ENCODE data around the gene PACS1. TPM values are rescaled to one million over a fixed set of nuclear protein-coding genes. Genes with fewer than 3 reads are reported as not detected.
A peak's percentile ranks its signal among the peaks of the same experiment; 100 is the strongest.

PACS1 gene
- polyA plus RNA-seq, 3 donors, result 8.1 to 36.8 (median 12.4) TPM

GRCh38 chr11:66124564-66124963 lies 54.5 kb downstream of the PACS1 start:
- intact Hi-C loops (cut with micrococcal nuclease), result no loop called here

GRCh38 chr11:66126064-66126463 lies 56.0 kb downstream of the PACS1 start:
- peaks cover 24 to 27% of the 10 kb centered on the region in 2 donors for H3K4me1 ChIP-seq (ENCODE audit: control insufficient read depth in 1 of 2, insufficient read depth in 2 of 2, low read length in 2 of 2)
- intact Hi-C loops (cut with micrococcal nuclease), result no loop called here
- no peak for TF ChIP-seq CTCF (IDR thresholded peaks at IDR 0.05)
- WGBS (ENCODE audit: insufficient coverage), result 0% methylated on average over 2 of the region's 3 CpGs
- Mint-ChIP-seq H3K4me1 (peaks cover 34% of the 10 kb centered on the region), H3K4me3 (no peak overlapping the region), H3K9me3 (no peaks in the 10 kb centered on the region), H3K27me3 (ENCODE audit: low read depth in 3 of 3) (peaks cover 0 to 2% (median 0%) of the 10 kb centered on the region in 3 donors), H3K27ac (peak overlapping the region; percentile 41 to 92 (median 88)), H3K36me3 (peaks cover 0 to 10% of the 10 kb centered on the region in 2 donors)
- H4K20me1 ChIP-seq (ENCODE audit: insufficient read depth, low read length), result peaks cover 12% of the 10 kb centered on the region
- H3K27me3 ChIP-seq (ENCODE audit: control insufficient read depth in 2 of 2, insufficient read depth in 2 of 2, low read length in 2 of 2), result no peaks in the 10 kb centered on the region
- peak overlapping the region; percentile 61 for H3K4me2 ChIP-seq (replicated peaks; ENCODE audit: extremely low read depth, low read length, poor library complexity, severe bottlenecking)
- DNase-seq, result peak; percentile 43 to 52 (median 51)
- peak overlapping the region; percentile 26 to 72 for H3K27ac ChIP-seq (ENCODE audit: low read depth in 1 of 2, low read length in 2 of 2)
- no peaks in the 10 kb centered on the region for H3K9me3 ChIP-seq (replicated peaks in 1 of 2; ENCODE audit: control insufficient read depth in 1 of 2, insufficient read depth in 1 of 2, low read length in 2 of 2)
- peak overlapping the region in 1 of 3 experiments; percentile 42 for H3K4me3 ChIP-seq (replicated peaks in 1 of 3; ENCODE audit: low read depth in 2 of 3, low read length in 3 of 3)
- no peak overlapping the region for H2AFZ ChIP-seq (ENCODE audit: insufficient read depth, low read depth, low read length, poor library complexity, severe bottlenecking)
- peak overlapping the region; percentile 1 for H3K9ac ChIP-seq (ENCODE audit: insufficient read depth, low read length, poor library complexity, severe bottlenecking)
- H3K79me2 ChIP-seq (ENCODE audit: insufficient read depth, low read length), result peaks cover 32% of the 10 kb centered on the region
- no peaks in the 10 kb centered on the region for H3K36me3 ChIP-seq (replicated peaks in 1 of 2; ENCODE audit: control insufficient read depth in 1 of 2, insufficient read depth in 2 of 2, low read length in 2 of 2)

More at GRCh38 chr11:66124564-66124963, 54.5 kb downstream of the PACS1 start:
- peaks cover 45% of the 10 kb centered on the region for H3K79me2 ChIP-seq (ENCODE audit: insufficient read depth, low read length)
- no peak overlapping the region for H2AFZ ChIP-seq (ENCODE audit: insufficient read depth, low read depth, low read length, poor library complexity, severe bottlenecking)
- TF ChIP-seq CTCF (IDR thresholded peaks at IDR 0.05), result no peak
- peaks cover 27% of the 10 kb centered on the region for H4K20me1 ChIP-seq (ENCODE audit: insufficient read depth, low read length)
- peaks cover 0 to 12% of the 10 kb centered on the region in 2 donors for H3K36me3 Mint-ChIP-seq
- peaks cover 36% of the 10 kb centered on the region for H3K4me1 Mint-ChIP-seq
- no peaks in the 10 kb centered on the region for H3K36me3 ChIP-seq (replicated peaks in 1 of 2; ENCODE audit: control insufficient read depth in 1 of 2, insufficient read depth in 2 of 2, low read length in 2 of 2)
- no peak overlapping the region for H3K4me2 ChIP-seq (replicated peaks; ENCODE audit: extremely low read depth, low read length, poor library complexity, severe bottlenecking)
- H3K27me3 ChIP-seq (ENCODE audit: control insufficient read depth in 2 of 2, insufficient read depth in 2 of 2, low read length in 2 of 2), result no peaks in the 10 kb centered on the region
- H3K9me3 ChIP-seq (replicated peaks in 1 of 2; ENCODE audit: control insufficient read depth in 1 of 2, insufficient read depth in 1 of 2, low read length in 2 of 2), result no peaks in the 10 kb centered on the region
- H3K9me3 Mint-ChIP-seq, result no peaks in the 10 kb centered on the region
- H3K27me3 Mint-ChIP-seq (ENCODE audit: low read depth in 3 of 3), result no peaks in the 10 kb centered on the region
- no peak for DNase-seq
- peak overlapping the region in 1 of 7 donors; percentile 6 for H3K27ac Mint-ChIP-seq
- 83% methylated on average over 1 of the region's 3 CpGs for WGBS (ENCODE audit: insufficient coverage)
- H3K4me3 ChIP-seq (replicated peaks in 1 of 3; ENCODE audit: low read depth in 2 of 3, low read length in 3 of 3), result no peak overlapping the region
- no peak overlapping the region for H3K4me3 Mint-ChIP-seq
- H3K27ac ChIP-seq (ENCODE audit: low read depth in 1 of 2, low read length in 2 of 2), result no peak overlapping the region
- no peak overlapping the region for H3K9ac ChIP-seq (ENCODE audit: insufficient read depth, low read length, poor library complexity, severe bottlenecking)
- peaks cover 24 to 27% of the 10 kb centered on the region in 2 donors for H3K4me1 ChIP-seq (ENCODE audit: control insufficient read depth in 1 of 2, insufficient read depth in 2 of 2, low read length in 2 of 2)
